Measurements from ENCODE around the gene NXPE4. TPM values are rescaled to one million over a fixed set of nuclear protein-coding genes. Genes with fewer than 3 reads are reported as not detected.

NXPE4 gene
- total RNA-seq, 1 donor from 2014 or later = not detected

DNA sequence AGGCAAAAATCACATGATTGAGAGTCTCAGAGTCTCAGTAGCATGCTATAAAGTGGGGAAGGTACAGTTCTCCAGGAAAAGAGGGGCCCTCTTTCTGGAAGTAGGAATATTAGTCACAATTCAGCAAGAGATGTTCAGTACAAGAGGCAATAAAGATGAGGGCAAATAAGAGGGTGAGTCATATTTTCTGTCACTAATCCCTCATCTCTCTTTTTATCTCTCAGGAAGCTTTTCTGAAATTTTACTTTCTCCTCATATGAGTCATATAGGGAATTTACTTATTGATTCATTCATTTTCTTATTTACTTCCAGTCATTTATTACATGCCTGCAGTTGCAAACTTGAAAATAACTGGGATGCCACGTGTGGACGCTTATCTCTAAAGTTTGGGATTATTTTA is 32.5 kb downstream of the NXPE4 start:
- H3K4me1 ChIP-seq = no peaks in the 10 kb centered on the region
- no peak overlapping the region for H3K4me3 ChIP-seq
- H3K9me3 ChIP-seq = no peaks in the 10 kb centered on the region
- intact Hi-C loops (cut with DNase I) = no loop called here
- no peak overlapping the region for H3K27ac ChIP-seq
- no peak for DNase-seq (ENCODE audit: extremely low spot score in 2 of 2)
- H3K36me3 ChIP-seq = no peaks in the 10 kb centered on the region
- TF ChIP-seq, protein P1, sequence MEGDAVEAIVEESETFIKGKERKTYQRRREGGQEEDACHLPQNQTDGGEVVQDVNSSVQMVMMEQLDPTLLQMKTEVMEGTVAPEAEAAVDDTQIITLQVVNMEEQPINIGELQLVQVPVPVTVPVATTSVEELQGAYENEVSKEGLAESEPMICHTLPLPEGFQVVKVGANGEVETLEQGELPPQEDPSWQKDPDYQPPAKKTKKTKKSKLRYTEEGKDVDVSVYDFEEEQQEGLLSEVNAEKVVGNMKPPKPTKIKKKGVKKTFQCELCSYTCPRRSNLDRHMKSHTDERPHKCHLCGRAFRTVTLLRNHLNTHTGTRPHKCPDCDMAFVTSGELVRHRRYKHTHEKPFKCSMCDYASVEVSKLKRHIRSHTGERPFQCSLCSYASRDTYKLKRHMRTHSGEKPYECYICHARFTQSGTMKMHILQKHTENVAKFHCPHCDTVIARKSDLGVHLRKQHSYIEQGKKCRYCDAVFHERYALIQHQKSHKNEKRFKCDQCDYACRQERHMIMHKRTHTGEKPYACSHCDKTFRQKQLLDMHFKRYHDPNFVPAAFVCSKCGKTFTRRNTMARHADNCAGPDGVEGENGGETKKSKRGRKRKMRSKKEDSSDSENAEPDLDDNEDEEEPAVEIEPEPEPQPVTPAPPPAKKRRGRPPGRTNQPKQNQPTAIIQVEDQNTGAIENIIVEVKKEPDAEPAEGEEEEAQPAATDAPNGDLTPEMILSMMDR (IDR thresholded peaks at IDR 0.05) = no peak
- TF ChIP-seq POLR2A (IDR thresholded peaks at IDR 0.05) = no peak
- TF ChIP-seq POLR2AphosphoS5 (IDR thresholded peaks at IDR 0.05; ENCODE audit: insufficient read depth in 1 of 2, low read depth in 1 of 2) = no peak
- no peaks in the 10 kb centered on the region for H3K27me3 ChIP-seq

- Histone ChIP-seq H3K36me3 (no peaks in the 10 kb centered on the region), H3K27ac (no peak overlapping the region), H3K27me3 (no peaks in the 10 kb centered on the region), H3K4me1 (no peaks in the 10 kb centered on the region), H3K4me3 (no peak overlapping the region), H3K9me3 (no peaks in the 10 kb centered on the region)
- DNase-seq (ENCODE audit: extremely low spot score in 2 of 2) = no peak
- intact Hi-C loops (cut with DNase I) = no loop called here
- TF ChIP-seq, protein P1 (IDR thresholded peaks at IDR 0.05) = no peak
- no peak for TF ChIP-seq POLR2AphosphoS5 (IDR thresholded peaks at IDR 0.05; ENCODE audit: insufficient read depth in 1 of 2, low read depth in 1 of 2)
- TF ChIP-seq POLR2A (IDR thresholded peaks at IDR 0.05) = no peak
These were observed 33.2 kb downstream of the NXPE4 start for GRCh38 chr11:114562166-114562916.

DNA sequence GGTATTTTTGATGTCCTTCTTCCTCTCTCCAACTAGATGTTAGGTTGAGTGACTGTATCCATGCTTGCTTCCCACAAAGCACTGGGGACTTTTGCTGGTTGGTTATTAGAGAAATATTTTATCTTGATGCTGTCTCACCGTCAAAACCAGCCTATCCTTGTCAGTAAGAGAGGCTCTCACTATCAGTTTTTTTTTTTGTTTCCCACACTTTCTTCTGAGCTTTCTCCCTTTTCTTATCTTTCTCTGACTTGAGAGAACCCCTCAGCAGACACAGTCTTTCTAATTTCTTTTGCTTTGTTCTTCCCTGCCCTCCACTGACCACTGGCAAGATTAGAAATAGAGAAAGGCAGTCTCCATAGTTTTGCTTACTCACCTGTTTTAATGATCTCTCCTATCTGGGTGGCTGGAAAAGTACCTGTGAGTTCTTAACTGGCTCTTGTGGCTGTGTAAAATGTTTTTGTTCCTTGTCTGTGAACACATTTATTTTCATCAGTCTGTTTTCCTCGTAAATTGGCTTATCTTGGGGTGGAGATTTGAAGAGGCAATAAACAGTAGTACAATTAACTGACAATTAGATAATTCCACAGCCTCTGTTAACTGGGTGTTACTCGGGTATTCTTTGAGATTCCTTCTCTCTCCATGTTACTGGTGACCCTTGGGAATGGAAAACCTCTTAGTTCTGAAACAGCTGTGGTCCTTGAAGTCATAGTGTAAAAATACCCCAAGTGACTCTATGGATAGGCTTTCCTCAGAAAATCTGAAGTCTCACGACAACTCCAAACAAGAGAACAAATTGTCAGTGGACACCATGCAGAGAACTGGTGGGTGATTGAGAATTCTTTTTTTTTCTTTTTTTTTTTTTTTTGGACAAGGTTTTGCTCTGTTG is 35.9 kb downstream of the NXPE4 start, which contains the start of gene NXPE1:
Gene NXPE1 (minus strand): TSS at position 457 of the 886 bp plus-strand sequence. CDS start 8,680 bp downstream, outside the sequence.
- H3K4me3 ChIP-seq = no peak within 1 kb of the TSS
- TF ChIP-seq POLR2A (IDR thresholded peaks at IDR 0.05) (no peak), POLR2AphosphoS5 (IDR thresholded peaks at IDR 0.05; ENCODE audit: insufficient read depth in 1 of 2, low read depth in 1 of 2) (no peak)
- TF ChIP-seq, protein P1 (IDR thresholded peaks at IDR 0.05) = no peak
- intact Hi-C loops (cut with DNase I) = no loop called here
- no peaks in the 10 kb centered on the region for H3K27me3 ChIP-seq
- H3K27ac ChIP-seq = no peak within 1 kb of the TSS
- no peaks in the 10 kb centered on the region for H3K36me3 ChIP-seq
- DNase-seq (ENCODE audit: extremely low spot score in 2 of 2) = no peak
- H3K9me3 ChIP-seq = no peaks in the 10 kb centered on the region
- H3K4me1 ChIP-seq = no peaks in the 10 kb centered on the region

GRCh38 chr11:114556135-114556534 is 39.5 kb downstream of the NXPE4 start:
- Histone ChIP-seq H3K9me3 (no peaks in the 10 kb centered on the region), H3K4me1 (no peaks in the 10 kb centered on the region), H3K4me3 (no peak overlapping the region), H3K27ac (no peak overlapping the region), H3K36me3 (no peaks in the 10 kb centered on the region), H3K27me3 (no peaks in the 10 kb centered on the region)
- intact Hi-C loops (cut with DNase I) = no loop called here
- TF ChIP-seq POLR2AphosphoS5 (IDR thresholded peaks at IDR 0.05; ENCODE audit: insufficient read depth in 1 of 2, low read depth in 1 of 2) (no peak), POLR2A (IDR thresholded peaks at IDR 0.05) (no peak)
- TF ChIP-seq, protein P1 (IDR thresholded peaks at IDR 0.05) = no peak
- no peak for DNase-seq (ENCODE audit: extremely low spot score in 2 of 2)

Measured in vagina (tissue), 2 donors.